ENCODE measurements around the gene C19orf85.

DNA sequence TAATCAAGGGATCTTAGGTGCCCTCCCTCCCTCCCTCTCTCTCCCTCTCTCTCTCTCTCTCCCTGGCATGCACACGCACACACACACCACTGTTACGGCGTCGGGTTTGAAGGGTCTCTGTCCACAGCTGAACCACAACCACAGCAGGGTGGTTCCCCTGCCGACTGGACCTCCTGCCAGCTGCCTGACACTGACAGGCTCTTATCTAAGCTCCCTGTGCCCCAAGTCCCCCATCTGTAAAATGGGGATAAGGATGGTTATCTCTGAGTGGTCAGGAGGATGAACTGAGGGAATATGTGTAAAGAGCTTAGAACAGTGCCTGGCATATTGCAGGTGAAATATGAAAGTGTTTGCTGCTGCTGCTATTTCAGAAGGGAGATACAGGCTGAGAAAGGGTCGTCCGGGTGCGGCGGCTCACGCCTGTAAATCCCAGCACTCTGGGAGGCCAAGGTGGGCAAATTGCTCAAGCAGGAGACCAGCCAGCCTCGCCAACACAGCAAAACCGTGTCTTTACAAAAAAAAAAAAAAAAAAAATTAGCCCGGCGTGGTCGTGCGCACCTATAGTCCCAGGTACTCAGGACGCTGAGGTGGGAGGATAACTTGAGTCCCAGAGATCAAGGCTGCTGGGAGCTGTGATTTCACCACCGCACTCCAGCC, 20.6 kb downstream of the C19orf85 start:
- TF ChIP-seq RB1 (IDR thresholded peaks at IDR 0.05; ENCODE audit: borderline replicate concordance) (no peak), EZH2 (IDR thresholded peaks at IDR 0.05; ENCODE audit: borderline replicate concordance, control insufficient read depth, low read depth, low read length) (no peak), TAF1 (IDR thresholded peaks at IDR 0.05; ENCODE audit: borderline replicate concordance, low read depth, low read length) (no peak), SIN3A (IDR thresholded peaks at IDR 0.05; ENCODE audit: low read depth, low read length) (no peak), ZBED1 (IDR thresholded peaks at IDR 0.05; ENCODE audit: borderline replicate concordance) (no peak), SMC3 (IDR thresholded peaks at IDR 0.05; ENCODE audit: borderline replicate concordance, low read length) (no peak), SMAD1 (IDR thresholded peaks at IDR 0.05; ENCODE audit: low read depth, partially characterized antibody) (no peak), TCF3 (IDR thresholded peaks at IDR 0.05; ENCODE audit: borderline replicate concordance, insufficient read depth, low read depth, low read length) (no peak), POLR2AphosphoS5 (IDR thresholded peaks at IDR 0.05; ENCODE audit: low read length) (no peak)
- TF ChIP-seq, protein P1, sequence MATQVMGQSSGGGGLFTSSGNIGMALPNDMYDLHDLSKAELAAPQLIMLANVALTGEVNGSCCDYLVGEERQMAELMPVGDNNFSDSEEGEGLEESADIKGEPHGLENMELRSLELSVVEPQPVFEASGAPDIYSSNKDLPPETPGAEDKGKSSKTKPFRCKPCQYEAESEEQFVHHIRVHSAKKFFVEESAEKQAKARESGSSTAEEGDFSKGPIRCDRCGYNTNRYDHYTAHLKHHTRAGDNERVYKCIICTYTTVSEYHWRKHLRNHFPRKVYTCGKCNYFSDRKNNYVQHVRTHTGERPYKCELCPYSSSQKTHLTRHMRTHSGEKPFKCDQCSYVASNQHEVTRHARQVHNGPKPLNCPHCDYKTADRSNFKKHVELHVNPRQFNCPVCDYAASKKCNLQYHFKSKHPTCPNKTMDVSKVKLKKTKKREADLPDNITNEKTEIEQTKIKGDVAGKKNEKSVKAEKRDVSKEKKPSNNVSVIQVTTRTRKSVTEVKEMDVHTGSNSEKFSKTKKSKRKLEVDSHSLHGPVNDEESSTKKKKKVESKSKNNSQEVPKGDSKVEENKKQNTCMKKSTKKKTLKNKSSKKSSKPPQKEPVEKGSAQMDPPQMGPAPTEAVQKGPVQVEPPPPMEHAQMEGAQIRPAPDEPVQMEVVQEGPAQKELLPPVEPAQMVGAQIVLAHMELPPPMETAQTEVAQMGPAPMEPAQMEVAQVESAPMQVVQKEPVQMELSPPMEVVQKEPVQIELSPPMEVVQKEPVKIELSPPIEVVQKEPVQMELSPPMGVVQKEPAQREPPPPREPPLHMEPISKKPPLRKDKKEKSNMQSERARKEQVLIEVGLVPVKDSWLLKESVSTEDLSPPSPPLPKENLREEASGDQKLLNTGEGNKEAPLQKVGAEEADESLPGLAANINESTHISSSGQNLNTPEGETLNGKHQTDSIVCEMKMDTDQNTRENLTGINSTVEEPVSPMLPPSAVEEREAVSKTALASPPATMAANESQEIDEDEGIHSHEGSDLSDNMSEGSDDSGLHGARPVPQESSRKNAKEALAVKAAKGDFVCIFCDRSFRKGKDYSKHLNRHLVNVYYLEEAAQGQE (IDR thresholded peaks at IDR 0.05; ENCODE audit: low read depth, low read length), result no peak
- TF ChIP-seq, protein P2, sequence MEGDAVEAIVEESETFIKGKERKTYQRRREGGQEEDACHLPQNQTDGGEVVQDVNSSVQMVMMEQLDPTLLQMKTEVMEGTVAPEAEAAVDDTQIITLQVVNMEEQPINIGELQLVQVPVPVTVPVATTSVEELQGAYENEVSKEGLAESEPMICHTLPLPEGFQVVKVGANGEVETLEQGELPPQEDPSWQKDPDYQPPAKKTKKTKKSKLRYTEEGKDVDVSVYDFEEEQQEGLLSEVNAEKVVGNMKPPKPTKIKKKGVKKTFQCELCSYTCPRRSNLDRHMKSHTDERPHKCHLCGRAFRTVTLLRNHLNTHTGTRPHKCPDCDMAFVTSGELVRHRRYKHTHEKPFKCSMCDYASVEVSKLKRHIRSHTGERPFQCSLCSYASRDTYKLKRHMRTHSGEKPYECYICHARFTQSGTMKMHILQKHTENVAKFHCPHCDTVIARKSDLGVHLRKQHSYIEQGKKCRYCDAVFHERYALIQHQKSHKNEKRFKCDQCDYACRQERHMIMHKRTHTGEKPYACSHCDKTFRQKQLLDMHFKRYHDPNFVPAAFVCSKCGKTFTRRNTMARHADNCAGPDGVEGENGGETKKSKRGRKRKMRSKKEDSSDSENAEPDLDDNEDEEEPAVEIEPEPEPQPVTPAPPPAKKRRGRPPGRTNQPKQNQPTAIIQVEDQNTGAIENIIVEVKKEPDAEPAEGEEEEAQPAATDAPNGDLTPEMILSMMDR (IDR thresholded peaks at IDR 0.05 in 2 of 3, conservative IDR thresholded peaks at IDR 0.05 in 1 of 3; ENCODE audit: control insufficient read depth in 2 of 3, extremely low read depth in 1 of 3, insufficient read depth in 1 of 3, low read depth in 3 of 3, low read length in 3 of 3), result no peak
- TF ChIP-seq, protein P3, sequence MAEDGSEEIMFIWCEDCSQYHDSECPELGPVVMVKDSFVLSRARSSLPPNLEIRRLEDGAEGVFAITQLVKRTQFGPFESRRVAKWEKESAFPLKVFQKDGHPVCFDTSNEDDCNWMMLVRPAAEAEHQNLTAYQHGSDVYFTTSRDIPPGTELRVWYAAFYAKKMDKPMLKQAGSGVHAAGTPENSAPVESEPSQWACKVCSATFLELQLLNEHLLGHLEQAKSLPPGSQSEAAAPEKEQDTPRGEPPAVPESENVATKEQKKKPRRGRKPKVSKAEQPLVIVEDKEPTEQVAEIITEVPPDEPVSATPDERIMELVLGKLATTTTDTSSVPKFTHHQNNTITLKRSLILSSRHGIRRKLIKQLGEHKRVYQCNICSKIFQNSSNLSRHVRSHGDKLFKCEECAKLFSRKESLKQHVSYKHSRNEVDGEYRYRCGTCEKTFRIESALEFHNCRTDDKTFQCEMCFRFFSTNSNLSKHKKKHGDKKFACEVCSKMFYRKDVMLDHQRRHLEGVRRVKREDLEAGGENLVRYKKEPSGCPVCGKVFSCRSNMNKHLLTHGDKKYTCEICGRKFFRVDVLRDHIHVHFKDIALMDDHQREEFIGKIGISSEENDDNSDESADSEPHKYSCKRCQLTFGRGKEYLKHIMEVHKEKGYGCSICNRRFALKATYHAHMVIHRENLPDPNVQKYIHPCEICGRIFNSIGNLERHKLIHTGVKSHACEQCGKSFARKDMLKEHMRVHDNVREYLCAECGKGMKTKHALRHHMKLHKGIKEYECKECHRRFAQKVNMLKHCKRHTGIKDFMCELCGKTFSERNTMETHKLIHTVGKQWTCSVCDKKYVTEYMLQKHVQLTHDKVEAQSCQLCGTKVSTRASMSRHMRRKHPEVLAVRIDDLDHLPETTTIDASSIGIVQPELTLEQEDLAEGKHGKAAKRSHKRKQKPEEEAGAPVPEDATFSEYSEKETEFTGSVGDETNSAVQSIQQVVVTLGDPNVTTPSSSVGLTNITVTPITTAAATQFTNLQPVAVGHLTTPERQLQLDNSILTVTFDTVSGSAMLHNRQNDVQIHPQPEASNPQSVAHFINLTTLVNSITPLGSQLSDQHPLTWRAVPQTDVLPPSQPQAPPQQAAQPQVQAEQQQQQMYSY (CRISPR knock-in tag; IDR thresholded peaks at IDR 0.05), result no peak
- TF ChIP-seq, protein P4, sequence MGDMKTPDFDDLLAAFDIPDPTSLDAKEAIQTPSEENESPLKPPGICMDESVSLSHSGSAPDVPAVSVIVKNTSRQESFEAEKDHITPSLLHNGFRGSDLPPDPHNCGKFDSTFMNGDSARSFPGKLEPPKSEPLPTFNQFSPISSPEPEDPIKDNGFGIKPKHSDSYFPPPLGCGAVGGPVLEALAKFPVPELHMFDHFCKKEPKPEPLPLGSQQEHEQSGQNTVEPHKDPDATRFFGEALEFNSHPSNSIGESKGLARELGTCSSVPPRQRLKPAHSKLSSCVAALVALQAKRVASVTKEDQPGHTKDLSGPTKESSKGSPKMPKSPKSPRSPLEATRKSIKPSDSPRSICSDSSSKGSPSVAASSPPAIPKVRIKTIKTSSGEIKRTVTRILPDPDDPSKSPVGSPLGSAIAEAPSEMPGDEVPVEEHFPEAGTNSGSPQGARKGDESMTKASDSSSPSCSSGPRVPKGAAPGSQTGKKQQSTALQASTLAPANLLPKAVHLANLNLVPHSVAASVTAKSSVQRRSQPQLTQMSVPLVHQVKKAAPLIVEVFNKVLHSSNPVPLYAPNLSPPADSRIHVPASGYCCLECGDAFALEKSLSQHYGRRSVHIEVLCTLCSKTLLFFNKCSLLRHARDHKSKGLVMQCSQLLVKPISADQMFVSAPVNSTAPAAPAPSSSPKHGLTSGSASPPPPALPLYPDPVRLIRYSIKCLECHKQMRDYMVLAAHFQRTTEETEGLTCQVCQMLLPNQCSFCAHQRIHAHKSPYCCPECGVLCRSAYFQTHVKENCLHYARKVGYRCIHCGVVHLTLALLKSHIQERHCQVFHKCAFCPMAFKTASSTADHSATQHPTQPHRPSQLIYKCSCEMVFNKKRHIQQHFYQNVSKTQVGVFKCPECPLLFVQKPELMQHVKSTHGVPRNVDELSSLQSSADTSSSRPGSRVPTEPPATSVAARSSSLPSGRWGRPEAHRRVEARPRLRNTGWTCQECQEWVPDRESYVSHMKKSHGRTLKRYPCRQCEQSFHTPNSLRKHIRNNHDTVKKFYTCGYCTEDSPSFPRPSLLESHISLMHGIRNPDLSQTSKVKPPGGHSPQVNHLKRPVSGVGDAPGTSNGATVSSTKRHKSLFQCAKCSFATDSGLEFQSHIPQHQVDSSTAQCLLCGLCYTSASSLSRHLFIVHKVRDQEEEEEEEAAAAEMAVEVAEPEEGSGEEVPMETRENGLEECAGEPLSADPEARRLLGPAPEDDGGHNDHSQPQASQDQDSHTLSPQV (IDR thresholded peaks at IDR 0.05), result no peak
- TF ChIP-seq, protein P5, sequence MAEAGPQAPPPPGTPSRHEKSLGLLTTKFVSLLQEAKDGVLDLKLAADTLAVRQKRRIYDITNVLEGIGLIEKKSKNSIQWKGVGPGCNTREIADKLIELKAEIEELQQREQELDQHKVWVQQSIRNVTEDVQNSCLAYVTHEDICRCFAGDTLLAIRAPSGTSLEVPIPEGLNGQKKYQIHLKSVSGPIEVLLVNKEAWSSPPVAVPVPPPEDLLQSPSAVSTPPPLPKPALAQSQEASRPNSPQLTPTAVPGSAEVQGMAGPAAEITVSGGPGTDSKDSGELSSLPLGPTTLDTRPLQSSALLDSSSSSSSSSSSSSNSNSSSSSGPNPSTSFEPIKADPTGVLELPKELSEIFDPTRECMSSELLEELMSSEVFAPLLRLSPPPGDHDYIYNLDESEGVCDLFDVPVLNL (IDR thresholded peaks at IDR 0.05; ENCODE audit: low read depth, low read length), result no peak

Measured in GM12878 (cell line).